ENCODE results near the gene HIVEP2.

Gene HIVEP2

GRCh38 chr6:142835787-142836535 lies 109.0 kb downstream of the HIVEP2 start:
- Histone ChIP-seq H3K4me1 (ENCODE audit: control insufficient read depth in 1 of 2, insufficient read depth in 1 of 2, low read depth in 1 of 2, low read length in 1 of 2) (peaks cover 9 to 11% of the 10 kb centered on the region in 2 experiments), H3K36me3 (no peaks in the 10 kb centered on the region), H3K9me3 (no peaks in the 10 kb centered on the region), H3K27ac (no peak overlapping the region), H3K4me3 (ENCODE audit: low read depth in 1 of 2, low read length in 1 of 2) (no peak overlapping the region), H3K27me3 (no peaks in the 10 kb centered on the region)
- TF ChIP-seq, protein P1, sequence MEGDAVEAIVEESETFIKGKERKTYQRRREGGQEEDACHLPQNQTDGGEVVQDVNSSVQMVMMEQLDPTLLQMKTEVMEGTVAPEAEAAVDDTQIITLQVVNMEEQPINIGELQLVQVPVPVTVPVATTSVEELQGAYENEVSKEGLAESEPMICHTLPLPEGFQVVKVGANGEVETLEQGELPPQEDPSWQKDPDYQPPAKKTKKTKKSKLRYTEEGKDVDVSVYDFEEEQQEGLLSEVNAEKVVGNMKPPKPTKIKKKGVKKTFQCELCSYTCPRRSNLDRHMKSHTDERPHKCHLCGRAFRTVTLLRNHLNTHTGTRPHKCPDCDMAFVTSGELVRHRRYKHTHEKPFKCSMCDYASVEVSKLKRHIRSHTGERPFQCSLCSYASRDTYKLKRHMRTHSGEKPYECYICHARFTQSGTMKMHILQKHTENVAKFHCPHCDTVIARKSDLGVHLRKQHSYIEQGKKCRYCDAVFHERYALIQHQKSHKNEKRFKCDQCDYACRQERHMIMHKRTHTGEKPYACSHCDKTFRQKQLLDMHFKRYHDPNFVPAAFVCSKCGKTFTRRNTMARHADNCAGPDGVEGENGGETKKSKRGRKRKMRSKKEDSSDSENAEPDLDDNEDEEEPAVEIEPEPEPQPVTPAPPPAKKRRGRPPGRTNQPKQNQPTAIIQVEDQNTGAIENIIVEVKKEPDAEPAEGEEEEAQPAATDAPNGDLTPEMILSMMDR (IDR thresholded peaks at IDR 0.05), result no peak

- Histone ChIP-seq H3K4me3 (ENCODE audit: low read depth in 1 of 2, low read length in 1 of 2) (no peak overlapping the region), H3K4me1 (ENCODE audit: control insufficient read depth in 1 of 2, insufficient read depth in 1 of 2, low read depth in 1 of 2, low read length in 1 of 2) (peaks cover 9 to 11% of the 10 kb centered on the region in 2 experiments), H3K27ac (no peak overlapping the region), H3K9me3 (no peaks in the 10 kb centered on the region), H3K27me3 (no peaks in the 10 kb centered on the region), H3K36me3 (no peaks in the 10 kb centered on the region)
- TF ChIP-seq, protein P1 (IDR thresholded peaks at IDR 0.05), result no peak
Measured at GRCh38 chr6:142834853-142835252, 110.1 kb downstream of the HIVEP2 start.

- Histone ChIP-seq H3K27me3 (no peaks in the 10 kb centered on the region), H3K4me3 (ENCODE audit: low read depth in 1 of 2, low read length in 1 of 2) (no peak overlapping the region), H3K27ac (no peak overlapping the region), H3K4me1 (ENCODE audit: control insufficient read depth in 1 of 2, insufficient read depth in 1 of 2, low read depth in 1 of 2, low read length in 1 of 2) (peaks cover 6% of the 10 kb centered on the region in 2 experiments), H3K36me3 (no peaks in the 10 kb centered on the region), H3K9me3 (no peaks in the 10 kb centered on the region)
- TF ChIP-seq, protein P1 (IDR thresholded peaks at IDR 0.05), result no peak
Measured at GRCh38 chr6:142833798-142834197, 111.2 kb downstream of the HIVEP2 start.

DNA sequence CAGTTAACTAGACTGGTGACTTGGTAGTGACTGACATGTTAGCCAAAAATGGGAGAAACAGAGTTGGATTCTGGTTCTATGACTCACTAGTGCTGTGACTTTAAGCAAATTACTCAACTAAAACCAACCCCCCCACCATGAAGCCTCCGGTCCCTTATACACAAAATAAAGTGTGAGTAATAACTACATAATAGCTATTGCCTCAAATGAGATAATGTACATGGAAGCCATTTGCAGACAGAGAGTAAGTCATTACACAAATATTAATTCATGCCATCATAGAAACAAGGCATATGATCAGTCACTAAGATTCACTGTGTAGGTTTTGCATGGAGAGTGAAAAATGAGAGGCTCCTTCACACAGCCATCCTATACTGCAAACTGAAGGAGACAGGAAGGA lies 111.9 kb downstream of the HIVEP2 start:
- no peaks in the 10 kb centered on the region for H3K9me3 ChIP-seq
- H3K36me3 ChIP-seq, result no peaks in the 10 kb centered on the region
- TF ChIP-seq, protein P1 (IDR thresholded peaks at IDR 0.05), result no peak
- no peak overlapping the region for H3K27ac ChIP-seq
- H3K4me1 ChIP-seq (ENCODE audit: control insufficient read depth in 1 of 2, insufficient read depth in 1 of 2, low read depth in 1 of 2, low read length in 1 of 2), result no peaks in the 10 kb centered on the region
- H3K4me3 ChIP-seq (ENCODE audit: low read depth in 1 of 2, low read length in 1 of 2), result no peak overlapping the region
- H3K27me3 ChIP-seq, result no peaks in the 10 kb centered on the region

- Histone ChIP-seq H3K27me3 (no peaks in the 10 kb centered on the region), H3K27ac (no peak overlapping the region), H3K4me3 (ENCODE audit: low read depth in 1 of 2, low read length in 1 of 2) (no peak overlapping the region), H3K36me3 (no peaks in the 10 kb centered on the region), H3K9me3 (no peaks in the 10 kb centered on the region), H3K4me1 (ENCODE audit: control insufficient read depth in 1 of 2, insufficient read depth in 1 of 2, low read depth in 1 of 2, low read length in 1 of 2) (no peaks in the 10 kb centered on the region)
- TF ChIP-seq, protein P1 (IDR thresholded peaks at IDR 0.05), result no peak
Measured at GRCh38 chr6:142830807-142831206, 114.2 kb downstream of the HIVEP2 start.
